ENCODE data around the gene DDX4.
"Not testable (repeated sequence)": the region's sequence is repeated elsewhere in the genome, so short reads cannot be mapped to it uniquely, and the experiment has no call there.

DDX4 gene

DNA sequence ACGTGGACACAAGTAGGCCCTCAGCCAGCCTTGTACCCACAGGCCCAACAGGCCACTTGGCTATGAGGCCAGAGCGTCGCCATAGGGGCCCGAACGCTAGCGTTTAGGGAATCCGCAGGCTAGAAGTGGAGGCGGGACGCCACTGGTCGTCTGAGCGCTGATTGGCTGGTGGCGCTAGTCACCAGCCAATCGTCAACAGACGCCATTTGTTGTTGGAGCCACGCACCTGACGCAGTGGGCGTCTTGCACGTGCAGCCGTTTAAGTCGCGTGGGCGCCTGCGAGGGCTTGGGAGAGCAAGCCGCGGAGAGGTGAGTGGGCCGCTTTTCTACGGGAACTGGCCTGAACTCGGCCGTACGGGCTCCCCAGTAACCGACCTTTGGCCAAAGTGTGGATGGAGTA lies at the start of gene DDX4:
Gene DDX4 (plus strand): TSS at position 269 of the 400 bp plus-strand sequence. CDS start 903 bp downstream, outside the sequence.
- DNase-seq: no peak

DNA sequence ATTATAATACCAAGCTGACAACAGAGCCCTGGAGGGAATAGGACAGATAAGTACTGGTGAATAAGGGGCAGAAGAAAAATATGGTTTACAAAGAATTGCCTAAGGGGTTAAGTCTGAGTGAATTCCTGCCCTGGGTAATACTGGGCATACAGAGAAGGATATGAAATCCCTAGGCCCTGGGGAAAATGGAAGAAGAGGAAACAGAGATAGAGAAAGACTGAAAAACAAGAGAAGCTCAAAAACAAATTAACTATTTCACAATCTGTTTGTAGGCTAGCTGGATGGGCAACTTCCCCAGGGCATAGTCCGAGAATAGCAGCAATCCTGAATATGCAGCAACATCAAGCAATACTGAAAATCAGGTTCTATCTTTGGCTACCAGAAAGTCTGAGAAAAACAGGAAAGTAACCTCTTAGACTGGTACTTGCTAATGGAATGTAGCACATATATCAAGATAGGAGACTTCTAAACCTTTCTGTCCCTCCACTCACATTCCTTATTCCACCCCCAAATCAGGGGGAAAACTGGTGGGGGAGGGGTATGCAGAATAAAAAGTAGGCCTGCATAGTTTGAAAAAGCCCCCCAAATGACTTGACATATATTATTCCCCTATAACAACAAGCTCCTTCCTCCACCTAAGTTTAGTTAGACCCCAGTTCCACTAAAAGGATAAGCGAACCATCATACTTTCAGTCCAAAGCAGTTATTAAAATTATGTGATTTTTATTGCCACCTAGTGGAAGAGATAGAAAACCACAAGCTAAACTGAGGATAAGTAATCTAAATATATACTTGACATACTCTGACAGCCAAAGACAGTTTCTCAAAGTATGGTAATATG lies 46.4 kb upstream of the DDX4 start:
- peak; percentile 44 for DNase-seq

DNA sequence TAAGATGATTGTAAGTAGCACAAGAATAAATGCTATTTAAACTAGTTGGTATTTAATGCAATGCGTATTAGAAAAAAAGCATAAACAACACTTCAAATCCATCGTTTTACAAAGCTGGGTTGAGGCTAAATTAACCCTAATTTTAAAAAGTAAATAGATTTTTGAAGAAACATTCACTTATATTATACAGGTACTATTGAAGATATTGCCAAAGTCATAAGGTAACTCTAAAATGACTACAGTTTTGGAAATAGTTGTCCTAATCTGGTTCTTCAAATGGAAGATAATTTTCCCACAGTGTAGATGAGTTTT lies 45.8 kb upstream of the DDX4 start:
- no peak for DNase-seq

DNA sequence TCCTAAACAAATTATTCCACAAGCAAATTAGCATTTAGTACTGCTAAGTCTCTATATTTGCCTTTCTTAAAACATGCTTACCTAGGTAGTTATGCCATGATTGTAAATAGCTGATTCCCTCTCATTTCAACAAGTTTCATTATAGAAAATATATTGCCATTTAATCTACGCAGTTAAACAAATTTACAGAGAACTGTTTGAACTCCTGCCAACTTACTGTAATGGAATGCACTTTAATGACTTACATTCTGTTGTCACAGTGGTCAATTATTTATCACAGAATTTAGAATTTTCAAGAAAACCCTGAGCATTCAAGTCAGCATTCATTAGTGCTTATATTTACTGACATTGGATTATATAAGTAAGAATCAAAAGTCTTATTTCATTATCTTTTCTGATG lies 45.4 kb upstream of the DDX4 start:
- no peak for DNase-seq

DNA sequence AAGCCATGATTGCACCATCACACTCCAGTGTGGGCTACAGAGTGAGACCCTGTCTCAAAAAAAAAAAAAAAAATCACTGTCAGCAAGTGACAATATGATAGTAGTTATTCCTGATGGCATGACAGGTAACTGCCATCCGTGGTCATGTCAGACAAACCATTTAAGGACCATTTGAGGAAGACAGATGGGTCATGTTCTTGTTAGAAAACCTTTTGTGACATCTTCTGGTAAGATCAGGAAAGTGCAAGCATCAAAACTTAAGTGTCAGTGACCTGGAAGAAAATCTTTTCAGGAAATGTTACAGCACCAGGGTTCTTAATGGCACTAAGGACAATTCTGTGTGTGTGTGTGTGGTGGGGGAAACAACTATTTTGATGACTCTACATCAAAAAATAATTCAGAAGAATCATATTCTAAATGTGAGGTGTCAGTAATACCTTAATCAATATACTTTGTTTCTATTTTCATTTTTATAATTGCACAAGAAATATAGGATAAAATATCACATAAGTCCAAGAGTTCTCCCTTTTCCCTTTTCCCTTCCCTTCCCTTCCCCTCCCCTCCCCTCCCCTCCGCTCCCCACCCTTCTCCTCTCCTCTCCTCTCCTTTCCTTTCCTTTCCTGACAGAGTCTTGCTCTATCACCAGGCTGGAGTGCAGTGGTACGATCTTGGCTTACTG lies 43.6 kb upstream of the DDX4 start:
- no peak for DNase-seq

DNA sequence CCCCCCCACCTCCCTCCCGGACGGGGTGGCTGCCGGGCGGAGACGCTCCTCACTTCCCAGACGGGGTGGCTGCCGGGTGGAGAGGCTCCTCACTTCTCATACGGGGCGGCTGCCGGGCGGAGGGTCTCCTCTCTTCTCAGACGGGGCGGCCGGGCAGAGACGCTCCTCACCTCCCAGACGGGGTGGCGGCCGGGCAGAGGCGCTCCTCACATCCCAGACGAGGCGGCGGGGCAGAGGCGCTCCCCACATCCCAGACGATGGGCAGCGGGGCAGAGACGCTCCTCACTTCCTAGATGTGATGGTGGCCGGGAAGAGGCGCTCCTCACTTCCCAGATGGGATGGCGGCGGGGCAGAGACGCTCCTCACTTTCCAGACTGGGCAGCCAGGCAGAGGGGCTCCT lies 41.2 kb upstream of the DDX4 start:
- DNase-seq: not testable (repeated sequence)

DNA sequence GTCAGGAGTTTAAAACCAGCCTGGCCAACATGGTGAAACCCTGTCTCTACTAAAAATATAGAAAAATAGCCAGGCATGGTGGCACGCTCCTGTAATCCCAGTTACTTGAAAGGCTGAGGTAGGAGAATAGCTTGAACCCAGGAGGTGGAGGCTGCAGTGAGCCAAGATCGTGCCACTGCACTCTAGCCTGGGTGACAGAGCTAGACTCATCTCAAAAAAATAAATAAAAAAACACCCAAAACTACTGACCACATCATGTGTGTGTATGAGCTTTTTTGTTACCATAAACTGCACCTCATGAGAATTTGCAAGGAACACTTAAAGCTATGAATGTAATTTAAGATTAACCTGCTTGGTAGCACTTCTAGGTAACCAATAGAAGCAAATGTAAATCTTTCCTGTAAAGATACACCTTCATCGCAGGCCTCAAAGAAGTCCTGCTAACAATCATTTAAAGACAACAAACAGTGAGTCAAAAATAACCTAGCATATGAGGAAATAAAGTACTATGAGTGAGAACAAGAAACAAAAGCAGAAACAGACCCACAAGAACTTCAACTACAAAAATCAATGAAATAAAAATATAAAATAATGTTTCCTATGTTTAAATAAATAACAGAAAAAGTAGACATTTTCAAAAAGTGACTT lies 38.7 kb upstream of the DDX4 start:
- DNase-seq: no peak

DNA sequence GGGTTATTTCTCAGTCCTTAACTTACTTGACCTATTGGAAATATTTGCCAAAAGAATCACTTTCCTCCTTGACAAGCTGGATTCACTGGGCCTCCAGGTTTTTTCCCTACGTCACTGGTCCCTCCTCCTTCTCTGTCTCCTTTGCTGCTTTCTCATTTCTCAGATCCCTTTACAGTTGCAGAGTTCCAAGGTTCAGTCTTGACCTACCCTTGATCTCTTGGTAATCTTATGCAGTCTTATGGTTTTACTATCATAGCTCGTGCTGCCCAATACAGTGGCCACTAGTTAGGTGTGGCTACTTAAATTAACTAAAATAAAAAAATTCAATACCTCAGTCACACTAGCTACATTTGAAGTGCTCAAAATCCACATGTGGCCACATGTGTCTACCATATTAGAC lies 37.1 kb upstream of the DDX4 start:
- no peak for DNase-seq

DNA sequence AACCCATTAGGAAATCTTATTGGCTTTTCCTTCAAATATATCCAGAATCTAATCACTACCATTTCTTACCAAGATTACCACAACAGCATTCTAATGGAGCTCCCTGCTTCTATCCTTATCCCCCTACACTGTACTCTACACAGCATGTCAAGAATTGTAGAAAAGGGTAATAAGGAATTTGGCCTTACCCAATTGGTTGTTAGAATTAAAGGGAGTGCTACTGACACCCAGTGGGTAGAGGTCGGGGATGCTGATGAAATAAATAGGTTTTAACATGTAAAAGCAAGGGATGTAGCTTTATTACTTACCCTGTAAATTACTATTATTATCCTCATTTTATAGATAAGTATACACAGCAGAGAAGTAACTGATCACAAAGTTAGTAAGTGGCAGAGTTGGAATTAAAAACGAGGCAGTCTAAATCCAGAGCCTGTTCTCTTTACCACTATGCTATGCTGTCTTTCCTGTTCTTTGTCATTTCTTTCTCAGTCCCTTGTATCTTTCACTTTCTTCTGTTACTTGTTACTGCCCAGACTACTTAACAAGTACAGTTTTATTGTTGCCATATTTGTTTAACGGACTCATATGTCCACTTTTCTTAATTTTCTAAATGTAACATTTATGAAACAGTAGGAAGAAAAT lies 36.3 kb upstream of the DDX4 start:
- no peak for DNase-seq

DNA sequence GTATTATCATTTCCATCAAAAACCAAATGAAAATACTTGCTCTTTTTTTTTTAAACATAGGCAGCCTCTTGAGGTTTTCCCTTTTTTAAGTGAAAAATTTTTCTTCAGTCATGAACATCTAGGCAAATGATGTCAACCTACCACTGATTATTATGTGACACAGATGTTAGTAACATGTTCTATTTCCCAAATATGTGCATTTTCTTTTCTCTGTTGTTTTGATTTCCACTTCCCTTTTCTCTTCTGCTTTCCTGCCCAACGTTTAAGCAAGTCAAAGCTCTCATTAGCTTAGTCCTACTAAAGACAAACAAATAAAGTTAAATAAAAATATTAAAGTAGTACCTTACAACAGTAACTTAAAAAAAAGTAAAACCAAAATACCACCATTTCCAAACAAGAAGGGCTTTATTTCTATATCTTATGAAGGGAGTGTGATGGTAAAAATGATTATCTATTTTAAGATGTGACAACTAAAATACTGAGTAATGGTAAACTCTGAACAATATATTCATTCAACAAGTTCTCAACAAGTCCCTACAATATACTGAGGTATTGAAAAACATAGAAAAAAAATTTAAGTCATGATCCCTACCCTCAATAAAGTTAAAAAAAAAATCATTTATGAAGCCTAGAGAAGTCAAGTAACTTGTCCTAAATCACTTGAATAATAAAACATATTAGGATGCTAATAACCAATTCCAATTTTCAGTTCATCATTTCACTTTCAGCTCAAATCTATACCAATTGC lies 35.1 kb upstream of the DDX4 start:
- no peak for DNase-seq

DNA sequence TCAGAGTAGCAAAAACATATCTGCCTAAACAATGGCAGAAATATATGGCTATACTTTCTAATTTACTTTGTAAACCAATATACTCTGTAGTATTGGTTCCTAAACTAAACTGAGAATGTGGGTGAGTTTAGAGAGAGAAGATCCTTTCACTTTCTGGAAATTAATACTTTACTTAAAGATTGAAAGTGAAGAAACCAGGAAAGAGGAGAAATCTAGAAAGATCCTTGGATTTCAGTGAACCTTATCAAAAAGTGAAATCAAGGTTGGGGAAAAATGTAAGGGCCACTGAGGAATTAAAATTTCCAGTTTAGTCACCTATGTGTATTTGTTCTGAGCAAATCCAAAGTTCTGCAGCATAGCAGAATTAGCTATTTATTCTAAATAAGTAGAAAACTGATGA lies 31.6 kb upstream of the DDX4 start:
- DNase-seq: no peak

DNA sequence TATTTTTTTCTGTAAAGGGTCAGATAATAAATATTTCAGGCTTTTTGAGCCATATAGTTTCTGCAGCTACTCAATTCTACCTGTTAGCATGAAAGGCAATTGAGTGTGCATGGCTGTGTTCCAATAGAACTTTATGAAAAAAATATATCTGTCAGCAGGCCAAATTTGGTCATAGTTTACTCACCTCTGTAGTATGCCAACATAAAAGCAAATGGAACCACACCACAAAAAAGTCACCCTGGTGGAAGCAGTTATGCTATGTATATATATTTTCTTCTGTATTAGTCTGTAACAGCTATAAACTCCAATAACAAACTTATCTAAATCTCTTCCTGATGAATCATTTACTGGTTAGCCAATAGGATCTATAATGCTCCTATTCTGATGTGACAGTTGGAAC lies 29.1 kb upstream of the DDX4 start:
- no peak for DNase-seq

DNA sequence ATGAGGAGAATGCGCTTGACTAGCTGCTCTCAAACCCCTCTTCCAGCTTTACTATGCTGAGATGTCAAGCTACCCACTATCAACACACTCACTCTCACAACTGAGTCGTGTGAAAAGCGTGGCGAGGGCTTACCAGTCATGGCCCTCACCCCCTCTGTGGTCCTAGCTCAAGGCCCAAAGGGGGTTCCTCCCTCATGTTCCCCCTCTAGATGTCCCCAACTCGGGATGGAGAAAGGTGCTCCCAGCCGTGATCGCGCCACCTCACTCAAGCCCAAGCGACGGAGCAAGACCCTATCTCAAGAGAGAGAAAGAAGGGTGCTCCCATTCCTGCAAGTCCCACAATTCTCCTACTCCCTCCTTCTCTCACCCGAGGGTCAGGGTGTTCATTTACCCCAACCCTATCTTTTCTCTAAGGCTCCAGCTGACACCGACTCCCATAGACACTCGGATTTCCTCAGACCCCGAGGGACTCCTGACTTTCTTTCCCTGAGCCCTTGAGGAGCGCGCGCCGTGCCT lies 26.3 kb upstream of the DDX4 start:
- no peak for DNase-seq

DNA sequence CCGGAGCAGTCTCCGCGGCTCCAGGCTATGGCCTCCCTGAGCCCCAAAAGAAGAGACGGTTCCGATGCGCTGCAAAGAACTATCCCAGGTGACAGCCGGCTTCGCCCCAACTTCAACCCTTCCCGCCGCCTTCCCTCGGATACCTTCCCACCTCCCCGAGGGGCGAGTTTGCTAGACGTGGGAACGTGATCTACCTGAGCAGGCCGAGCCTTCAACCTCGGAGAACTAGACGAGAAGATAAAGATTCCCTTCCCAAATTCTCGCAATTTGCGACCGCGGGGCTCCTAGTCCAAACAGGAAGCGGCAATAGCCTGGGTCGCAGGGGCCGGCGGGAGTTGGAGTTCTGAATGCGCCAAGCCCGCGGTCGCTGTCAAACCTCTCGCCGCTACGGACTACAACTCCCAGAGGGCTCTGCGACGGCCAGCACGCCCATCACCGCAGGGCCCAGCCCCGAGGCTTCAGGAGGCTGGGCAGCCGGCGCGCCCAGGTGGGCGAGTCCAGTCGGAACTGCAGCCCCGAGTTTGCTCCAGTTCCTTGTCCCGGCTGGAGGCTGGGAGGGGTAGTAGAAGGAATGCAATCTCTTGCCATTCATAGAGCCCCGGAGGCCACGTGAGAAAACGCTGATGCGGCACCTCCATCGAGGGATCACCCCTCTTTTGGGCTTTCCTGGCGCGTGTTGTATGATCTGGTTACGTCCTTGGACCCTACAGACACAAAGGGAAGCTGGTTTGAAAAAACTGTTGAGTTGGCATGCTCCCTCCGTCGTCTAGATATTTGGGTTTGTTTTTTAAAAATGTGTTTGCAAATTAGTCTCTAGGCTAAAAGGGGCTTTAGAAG lies 25.6 kb upstream of the DDX4 start, which contains the start of gene SLC38A9:
Gene SLC38A9 (minus strand): TSS at position 302 of the 837 bp plus-strand sequence. CDS start 14,366 bp downstream, outside the sequence.
- peak; percentile 91 for DNase-seq

DNA sequence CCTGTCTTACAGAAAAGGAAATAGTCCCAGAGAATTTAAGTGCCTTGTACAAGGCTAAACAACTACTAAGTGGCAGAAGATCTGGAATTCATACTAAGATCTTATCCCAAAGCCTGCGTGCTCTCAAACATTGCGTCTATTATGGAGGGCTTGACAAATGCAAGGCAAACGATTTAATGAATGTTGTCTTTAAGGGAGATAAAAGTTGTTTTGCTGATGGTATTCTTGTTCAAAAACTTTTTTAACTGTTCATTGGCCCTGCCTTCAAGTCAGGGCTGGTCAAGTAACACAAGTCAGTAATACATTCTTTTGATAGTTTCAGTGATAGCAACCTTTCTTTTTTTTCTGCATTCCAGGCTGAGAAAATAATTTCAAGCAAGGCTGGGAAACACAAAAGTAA lies 24.0 kb upstream of the DDX4 start:
- no peak for DNase-seq

DNA sequence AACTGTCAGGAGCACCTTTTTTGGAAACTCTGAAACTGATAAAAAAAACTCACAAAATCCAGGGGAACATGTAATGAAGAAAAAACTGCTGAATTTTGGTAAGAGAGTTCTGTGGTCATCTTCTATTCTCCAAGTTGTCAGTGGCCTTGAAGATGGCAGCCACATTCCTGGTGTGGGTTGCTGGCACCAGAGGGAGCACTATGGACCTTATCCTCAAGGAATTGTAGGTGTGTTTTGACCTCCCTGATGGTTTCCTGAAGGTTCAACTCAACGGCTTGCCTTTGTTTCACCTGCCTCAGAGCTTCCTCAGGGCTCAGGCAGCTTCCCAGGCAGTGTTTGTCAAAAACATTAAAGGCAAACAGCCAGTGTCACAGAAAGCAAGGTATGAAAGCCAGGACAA lies 23.5 kb upstream of the DDX4 start:
- no peak for DNase-seq

DNA sequence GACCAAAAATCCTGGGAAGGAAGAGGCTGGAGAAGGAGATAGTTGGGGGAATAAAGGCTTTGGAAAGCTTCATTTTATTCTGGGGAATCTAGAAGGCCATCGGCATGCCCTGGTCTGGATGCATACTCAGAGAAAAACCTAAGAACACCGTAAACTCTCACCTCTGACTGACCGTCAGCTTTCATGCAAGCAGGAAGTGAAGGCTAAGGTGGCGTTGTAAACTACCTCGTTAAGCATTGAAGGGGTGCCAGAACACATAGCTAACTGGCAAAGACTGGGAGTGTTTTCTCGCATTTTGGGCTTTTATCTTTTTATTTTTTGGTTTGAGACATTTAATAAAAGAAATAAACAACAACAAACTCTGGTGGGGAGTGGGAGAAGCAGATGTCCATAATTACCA lies 23.1 kb upstream of the DDX4 start:
- no peak for DNase-seq

DNA sequence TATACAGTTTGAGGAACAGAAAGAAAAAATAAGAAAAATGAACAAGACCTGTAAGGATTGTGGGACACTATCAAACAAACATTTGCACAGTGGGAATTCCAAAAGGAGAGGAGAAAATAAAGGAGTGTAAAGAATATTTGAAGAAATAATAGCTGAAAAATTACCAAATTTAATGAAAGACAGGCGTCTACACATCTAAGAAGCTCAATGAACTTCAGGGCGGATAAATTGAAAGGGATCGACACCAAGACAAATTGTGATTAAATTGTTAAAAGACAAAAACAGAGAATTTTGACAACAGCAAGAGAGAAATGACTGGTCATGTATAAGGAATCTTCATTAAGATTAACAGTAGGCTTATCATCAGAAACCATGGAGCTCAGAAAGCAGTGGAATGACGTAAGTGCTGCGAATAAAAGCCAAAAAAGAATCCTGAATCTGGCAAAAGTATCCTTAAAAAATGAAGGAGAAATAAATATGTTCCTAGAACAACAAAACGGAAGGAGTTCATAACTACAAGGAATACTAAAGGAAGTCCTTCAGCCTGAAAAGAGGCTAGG lies 22.3 kb upstream of the DDX4 start:
- no peak for DNase-seq

DNA sequence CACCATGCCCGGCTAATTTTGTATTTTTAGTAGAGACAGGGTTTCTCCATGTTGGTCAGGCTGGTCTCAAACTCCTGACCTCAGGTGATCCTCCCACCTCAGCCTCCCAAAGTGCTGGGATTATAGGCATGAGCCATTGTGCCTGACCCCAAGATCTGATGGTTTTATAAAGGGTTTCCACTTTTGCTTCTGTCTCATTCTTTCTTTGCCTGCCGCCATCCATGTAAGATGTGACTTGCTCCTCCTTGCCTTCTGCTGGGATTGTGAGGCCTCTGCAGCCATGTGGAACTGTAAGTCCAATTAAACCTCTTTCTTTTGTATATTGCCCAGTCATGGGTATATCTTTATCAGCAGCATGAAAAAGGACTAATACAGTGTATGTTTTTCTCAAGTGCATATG lies 18.8 kb upstream of the DDX4 start:
- not testable (repeated sequence) for DNase-seq

DNA sequence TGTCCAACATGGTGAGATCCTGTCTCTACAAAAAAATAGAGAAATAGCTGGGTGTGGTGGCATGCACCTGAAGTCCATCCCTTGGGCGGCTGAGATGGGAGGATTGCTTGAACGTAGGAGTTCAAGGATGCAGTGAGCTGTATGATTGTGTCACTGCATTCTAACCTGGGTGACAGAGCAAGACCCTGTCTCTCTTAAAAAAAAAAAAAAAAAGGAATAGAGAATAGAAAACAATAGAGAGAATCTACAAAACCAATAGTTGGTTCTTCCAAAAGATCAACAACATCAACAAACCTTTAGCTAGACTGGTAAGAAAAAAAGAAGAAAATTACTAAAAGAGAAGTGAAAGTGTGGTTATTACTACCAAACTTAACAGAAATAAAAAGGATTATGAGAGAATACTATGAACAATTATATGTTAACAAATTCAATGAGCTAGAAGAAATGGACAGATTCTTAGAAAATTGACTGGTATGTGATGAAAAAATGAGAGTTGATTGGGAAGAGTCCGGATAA lies 17.6 kb upstream of the DDX4 start:
- DNase-seq: no peak

DNA sequence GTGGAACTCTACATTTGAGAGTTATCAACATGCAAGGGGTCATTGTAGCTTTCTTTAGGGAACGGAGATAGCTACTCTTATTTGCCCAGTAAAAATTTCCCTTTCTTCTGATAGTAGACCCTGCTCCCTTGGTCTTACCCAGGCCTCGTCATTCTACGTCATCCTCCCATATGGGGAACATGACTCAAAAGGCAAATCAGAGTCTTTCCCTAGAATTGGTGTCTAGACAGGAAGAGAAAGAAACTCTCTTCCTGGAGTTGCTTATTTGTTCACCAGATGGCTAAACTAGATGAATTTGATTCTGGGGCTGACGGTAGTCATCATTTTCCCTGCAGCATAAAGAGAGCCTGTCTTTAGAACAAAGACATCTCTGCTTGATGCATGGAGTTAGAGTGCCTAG lies 13.6 kb upstream of the DDX4 start:
- DNase-seq: no peak

Data from CD4-positive, alpha-beta T cell treated with Interleukin-10 for 1 hour (primary cell).